Suprapubic skin (tissue), 4 donors: ENCODE measurements around the gene DDX47. TPM values are rescaled to one million over a fixed set of nuclear protein-coding genes. Genes with fewer than 3 reads are reported as not detected.

ENCODE experiments used
- DNase-seq, 2 donors: peaks; one replicate each; pipeline ENCODE4 v3.0.0-alpha.2; 2019; ENCODE audit warnings: low spot score in 2 of 2
- H3K27ac ChIP-seq: fragments of 200-600 bp; sonication (generic); one replicate; pipeline ENCODE4 v1.5.1; 2019
- H3K27me3 ChIP-seq: fragments of 200-600 bp; sonication (generic); one replicate; pipeline ENCODE4 v1.5.1; 2019
- H3K36me3 ChIP-seq: fragments of 200-600 bp; sonication (generic); one replicate; pipeline ENCODE4 v1.5.1; 2019
- H3K4me1 ChIP-seq: fragments of 200-600 bp; sonication (generic); one replicate; pipeline ENCODE4 v1.5.1; 2019
- H3K4me3 ChIP-seq: fragments of 200-600 bp; sonication (generic); one replicate; pipeline ENCODE4 v1.5.1; 2019; ENCODE audit warnings: mild to moderate bottlenecking
- H3K9me3 ChIP-seq: fragments of 200-600 bp; sonication (generic); one replicate; pipeline ENCODE4 v1.5.1; 2019
- EP300 ChIP-seq: sonication (generic); formaldehyde crosslinking; IDR thresholded peaks from one replicate; pipeline ENCODE4 v1.6.1; 2017; ENCODE audit warnings: antibody characterized with exemption
- POLR2A ChIP-seq, 2 donors: fragments of 450-650 bp; IDR thresholded peaks; one replicate each; pipeline ENCODE4 v1.6.1; 2017; ENCODE audit warnings: antibody characterized with exemption in 2 of 2, mild to moderate bottlenecking in 2 of 2, moderate library complexity in 2 of 2
- POLR2AphosphoS5 ChIP-seq, 3 donors: sonication (generic); formaldehyde crosslinking; IDR thresholded peaks; one replicate each; pipeline ENCODE4 v1.6.1; 2017; ENCODE audit warnings: antibody characterized with exemption in 3 of 3
- WGBS: methylation state at CpG from one replicate; pipeline ENCODE4 v1.1.5; 2018; 5-methylcytosine and 5-hydroxymethylcytosine counted together
- total RNA-seq, 4 donors: library from RNA; depleted of rRNA; stranded (reverse); fragments of >200 nt; gene quantifications; one replicate each; pipeline ENCODE4 v1.1.0, GENCODE V29; 2016
- TF ChIP-seq, protein P1 (sequence below), 2 donors: fragments of 200-600 bp in 1 of 2; fragments of 450-650 bp in 1 of 2; sonication (generic) in 1 of 2; IDR thresholded peaks; one replicate each; pipeline ENCODE4 v1.5.1; 2016 to 2019; ENCODE audit warnings: antibody characterized with exemption in 2 of 2, mild to moderate bottlenecking in 1 of 2, moderate library complexity in 1 of 2

Gene DDX47
- total RNA-seq, 4 donors from 2014 or later: 64.1 to 76.4 (median 66.9) TPM

DNA sequence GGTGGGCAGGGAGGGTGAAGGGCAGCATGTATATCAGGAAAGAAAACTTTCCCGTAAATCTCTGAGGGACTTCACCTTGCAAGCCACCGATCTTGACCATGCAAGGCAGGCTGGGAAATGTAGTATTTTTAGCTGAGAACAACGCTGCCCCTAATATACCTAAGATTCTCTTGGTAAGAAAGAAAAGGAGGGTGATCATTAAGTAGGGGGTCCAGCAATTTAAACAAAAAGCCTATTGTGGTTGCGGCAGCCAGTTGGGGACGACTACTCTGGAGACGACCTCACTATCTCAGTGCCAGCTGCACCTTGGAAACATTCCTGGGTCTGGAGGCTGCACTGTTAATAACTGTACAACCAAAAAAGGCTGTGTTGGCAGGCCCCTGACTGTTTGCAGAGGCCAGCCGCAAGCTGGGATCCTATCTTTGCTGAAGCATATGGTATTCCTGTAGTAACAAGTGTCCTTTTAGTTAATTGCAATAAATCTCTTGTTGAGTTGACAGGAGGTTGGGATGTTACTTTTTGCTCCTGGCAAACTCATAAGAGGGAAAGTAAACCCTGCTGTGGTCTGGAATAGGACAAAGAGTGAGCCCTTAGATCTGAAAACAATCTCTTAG, 21.3 kb upstream of the DDX47 start:
- TF ChIP-seq, protein P1, sequence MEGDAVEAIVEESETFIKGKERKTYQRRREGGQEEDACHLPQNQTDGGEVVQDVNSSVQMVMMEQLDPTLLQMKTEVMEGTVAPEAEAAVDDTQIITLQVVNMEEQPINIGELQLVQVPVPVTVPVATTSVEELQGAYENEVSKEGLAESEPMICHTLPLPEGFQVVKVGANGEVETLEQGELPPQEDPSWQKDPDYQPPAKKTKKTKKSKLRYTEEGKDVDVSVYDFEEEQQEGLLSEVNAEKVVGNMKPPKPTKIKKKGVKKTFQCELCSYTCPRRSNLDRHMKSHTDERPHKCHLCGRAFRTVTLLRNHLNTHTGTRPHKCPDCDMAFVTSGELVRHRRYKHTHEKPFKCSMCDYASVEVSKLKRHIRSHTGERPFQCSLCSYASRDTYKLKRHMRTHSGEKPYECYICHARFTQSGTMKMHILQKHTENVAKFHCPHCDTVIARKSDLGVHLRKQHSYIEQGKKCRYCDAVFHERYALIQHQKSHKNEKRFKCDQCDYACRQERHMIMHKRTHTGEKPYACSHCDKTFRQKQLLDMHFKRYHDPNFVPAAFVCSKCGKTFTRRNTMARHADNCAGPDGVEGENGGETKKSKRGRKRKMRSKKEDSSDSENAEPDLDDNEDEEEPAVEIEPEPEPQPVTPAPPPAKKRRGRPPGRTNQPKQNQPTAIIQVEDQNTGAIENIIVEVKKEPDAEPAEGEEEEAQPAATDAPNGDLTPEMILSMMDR (IDR thresholded peaks at IDR 0.05): no peak
- TF ChIP-seq POLR2A (IDR thresholded peaks at IDR 0.05) (no peak), EP300 (no peak), POLR2AphosphoS5 (IDR thresholded peaks at IDR 0.05) (no peak)
- Histone ChIP-seq H3K4me1 (peaks cover 34% of the 10 kb centered on the region), H3K9me3 (no peaks in the 10 kb centered on the region), H3K36me3 (no peaks in the 10 kb centered on the region), H3K27me3 (no peaks in the 10 kb centered on the region), H3K4me3 (peak overlapping the region; percentile 3), H3K27ac (no peak overlapping the region)
- no peak for DNase-seq
- 7% methylated on average over 7 of the region's 7 CpGs for WGBS

DNA sequence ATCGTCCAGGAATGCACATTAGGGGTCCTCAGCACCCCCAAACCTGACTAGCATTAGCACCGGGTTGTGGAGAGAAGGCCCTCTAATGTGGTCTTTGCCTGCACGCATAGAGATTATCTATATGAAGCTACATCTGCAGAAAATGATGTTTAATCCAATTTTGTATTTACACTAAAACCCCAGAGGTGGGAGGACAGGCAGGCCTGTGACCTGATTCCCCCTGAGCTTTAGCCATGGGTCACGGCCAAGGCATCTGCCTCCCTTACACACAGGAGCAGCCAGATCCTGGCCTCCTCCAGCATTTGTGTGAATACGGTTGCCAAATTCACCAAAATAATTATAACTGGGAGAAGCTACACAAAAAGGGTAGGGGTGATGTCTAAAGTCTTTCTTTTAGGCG, 20.7 kb upstream of the DDX47 start:
- Histone ChIP-seq H3K27ac (no peak overlapping the region), H3K4me1 (peaks cover 30% of the 10 kb centered on the region), H3K36me3 (no peaks in the 10 kb centered on the region), H3K27me3 (no peaks in the 10 kb centered on the region), H3K4me3 (no peak overlapping the region), H3K9me3 (no peaks in the 10 kb centered on the region)
- TF ChIP-seq, protein P1 (IDR thresholded peaks at IDR 0.05): no peak
- TF ChIP-seq EP300 (no peak), POLR2A (IDR thresholded peaks at IDR 0.05) (no peak), POLR2AphosphoS5 (IDR thresholded peaks at IDR 0.05) (no peak)
- 46% methylated on average over 6 of the region's 6 CpGs for WGBS
- DNase-seq: no peak

DNA sequence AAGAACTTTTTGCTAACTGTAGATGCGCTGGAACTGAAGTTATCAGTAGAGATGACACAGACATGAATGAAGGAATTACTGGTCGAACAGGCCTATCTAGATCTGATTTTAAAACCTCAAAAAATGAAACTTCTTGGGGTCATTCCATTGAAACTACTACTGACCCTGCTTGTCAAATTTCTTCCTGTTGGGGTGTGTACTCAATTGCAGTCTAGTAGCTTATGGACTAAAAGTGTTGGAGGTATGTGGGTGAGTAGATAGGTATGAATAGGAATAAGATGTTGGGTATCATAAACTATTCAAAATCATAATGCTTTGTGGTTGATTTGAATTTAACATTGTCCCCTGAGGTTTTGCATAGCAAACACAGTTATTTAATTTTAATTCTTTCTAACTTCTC, 18.5 kb upstream of the DDX47 start:
- WGBS: 66% methylated on average over 2 of the region's 2 CpGs
- DNase-seq: no peak
- peaks cover 12% of the 10 kb centered on the region for H3K4me1 ChIP-seq

DNA sequence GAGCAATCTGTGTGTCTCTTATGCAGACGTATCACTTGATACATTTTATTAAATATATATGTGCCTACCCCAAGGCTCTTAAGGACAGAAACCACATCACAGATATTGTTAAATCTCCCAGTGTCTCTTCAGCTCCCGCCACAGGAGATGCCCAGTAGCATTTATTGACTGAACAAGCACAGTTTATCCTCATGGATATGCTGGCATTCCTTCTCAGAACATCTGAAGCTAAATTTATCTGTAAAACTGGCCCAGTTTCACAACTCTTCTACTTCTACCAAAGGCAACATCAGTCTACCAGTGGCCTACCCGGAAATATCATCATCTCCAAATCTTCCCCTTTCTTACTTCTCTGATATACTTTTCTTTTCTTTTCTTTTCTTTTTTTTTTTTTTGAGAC, 17.0 kb upstream of the DDX47 start:
- no peaks in the 10 kb centered on the region for H3K36me3 ChIP-seq
- H3K4me3 ChIP-seq: no peak overlapping the region
- 74% methylated on average over 3 of the region's 3 CpGs for WGBS
- no peaks in the 10 kb centered on the region for H3K9me3 ChIP-seq
- H3K27me3 ChIP-seq: no peaks in the 10 kb centered on the region
- no peak for TF ChIP-seq POLR2AphosphoS5 (IDR thresholded peaks at IDR 0.05)
- no peak for TF ChIP-seq POLR2A (IDR thresholded peaks at IDR 0.05)
- no peak for TF ChIP-seq EP300
- TF ChIP-seq, protein P1 (IDR thresholded peaks at IDR 0.05): no peak
- H3K4me1 ChIP-seq: peaks cover 20% of the 10 kb centered on the region
- no peak overlapping the region for H3K27ac ChIP-seq
- DNase-seq: no peak

More for the DNA sequence above, 18.5 kb upstream of the DDX47 start:
- no peaks in the 10 kb centered on the region for H3K27me3 ChIP-seq
- no peaks in the 10 kb centered on the region for H3K36me3 ChIP-seq
- H3K4me3 ChIP-seq: no peak overlapping the region
- no peak overlapping the region for H3K27ac ChIP-seq
- TF ChIP-seq EP300: no peak
- no peak for TF ChIP-seq POLR2A (IDR thresholded peaks at IDR 0.05)
- TF ChIP-seq POLR2AphosphoS5 (IDR thresholded peaks at IDR 0.05): no peak
- TF ChIP-seq, protein P1 (IDR thresholded peaks at IDR 0.05): no peak
- no peaks in the 10 kb centered on the region for H3K9me3 ChIP-seq

DNA sequence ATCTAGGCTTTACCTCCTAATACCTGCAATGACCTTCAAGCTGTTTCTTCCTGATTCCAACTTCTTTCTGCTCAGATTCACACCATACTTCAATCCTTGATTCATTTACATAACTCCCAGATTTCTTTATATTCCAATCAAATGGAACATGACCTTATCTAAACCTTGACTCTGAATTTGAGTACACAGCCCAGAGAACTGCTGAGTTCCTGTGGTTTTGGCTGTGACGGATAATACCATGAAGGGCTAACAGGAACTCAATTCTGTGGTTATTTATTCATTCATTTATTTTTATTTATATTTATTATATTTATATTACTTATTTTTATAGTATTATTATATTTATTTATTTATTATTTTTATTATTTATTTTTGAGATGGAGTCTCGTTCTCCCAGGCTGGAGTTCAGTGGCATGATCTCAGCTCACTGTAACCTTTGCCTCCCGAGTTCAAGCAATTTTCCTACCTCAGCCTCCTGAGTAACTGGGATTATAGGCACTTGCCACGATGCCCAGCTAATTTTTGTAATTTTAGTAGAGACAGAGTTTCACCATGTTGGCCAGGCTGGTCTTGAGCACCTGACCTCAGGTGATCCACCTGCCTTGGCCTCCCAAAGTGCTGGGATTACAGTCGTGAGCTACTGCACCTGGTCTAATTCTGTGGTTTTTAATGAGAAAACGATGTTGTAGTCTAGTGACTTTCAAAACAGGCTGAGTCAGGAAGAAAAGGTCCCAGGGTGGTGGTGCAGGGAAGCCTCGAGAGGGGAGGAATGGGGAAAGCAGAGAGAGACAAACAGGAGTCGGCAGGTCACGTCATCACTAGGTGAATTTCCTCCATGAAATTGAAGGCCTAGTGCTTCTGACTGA, 16.0 kb upstream of the DDX47 start:
- no peak overlapping the region for H3K27ac ChIP-seq
- H3K9me3 ChIP-seq: no peaks in the 10 kb centered on the region
- H3K4me1 ChIP-seq: peaks cover 16% of the 10 kb centered on the region
- H3K27me3 ChIP-seq: no peaks in the 10 kb centered on the region
- TF ChIP-seq, protein P1 (IDR thresholded peaks at IDR 0.05): no peak
- no peak for TF ChIP-seq POLR2A (IDR thresholded peaks at IDR 0.05)
- no peak overlapping the region for H3K4me3 ChIP-seq
- DNase-seq: no peak
- WGBS: 89% methylated on average over 9 of the region's 9 CpGs
- H3K36me3 ChIP-seq: no peaks in the 10 kb centered on the region
